Neural cell (in vitro differentiated cells): ENCODE data around the gene ZNF362. TPM values are rescaled to one million over a fixed set of nuclear protein-coding genes. Genes with fewer than 3 reads are reported as not detected.

Experiments used
- H2AFZ ChIP-seq: fragments of 200-600, 300-800 bp; sonication (generic), shearing (Covaris generic); 2 replicates; pipeline ENCODE4 v1.6.0; 2014; ENCODE audit warnings: low read depth, mild to moderate bottlenecking, antibody characterized with exemption, low read length, moderate library complexity
- H3F3A ChIP-seq: fragments of 200-600 bp; shearing (Covaris generic); 2 replicates; pipeline ENCODE4 v1.6.1; 2016; ENCODE audit warnings: mild to moderate bottlenecking, moderate library complexity, mixed read lengths, antibody characterized with exemption, low read length; ENCODE audit not compliant: insufficient read depth, poor library complexity, severe bottlenecking
- H3K27ac ChIP-seq: fragments of 200-600, 300-800 bp; sonication (generic), shearing (Covaris generic); 2 replicates; pipeline ENCODE4 v1.5.1; 2014; ENCODE audit warnings: mild to moderate bottlenecking, low read length, moderate library complexity
- H3K27me3 ChIP-seq: fragments of 300-800, 200-600 bp; sonication (generic), shearing (Covaris generic); 2 replicates; pipeline ENCODE4 v1.6.0; 2014; ENCODE audit warnings: mild to moderate bottlenecking, low read depth, low read length, moderate library complexity; ENCODE audit not compliant: insufficient read depth
- H3K36me3 ChIP-seq: fragments of 300-800, 200-600 bp; sonication (generic), shearing (Covaris generic); 2 replicates; pipeline ENCODE4 v1.5.1; 2014; ENCODE audit warnings: mild to moderate bottlenecking, antibody characterized with exemption, low read length, moderate library complexity; ENCODE audit not compliant: insufficient read depth
- H3K4me2 ChIP-seq: fragments of 300-800, 200-600 bp; sonication (generic), shearing (Covaris generic); 2 replicates; pipeline ENCODE4 v1.6.0; 2014; ENCODE audit warnings: mild to moderate bottlenecking, low read length
- H3K4me3 ChIP-seq: fragments of 300-800, 200-600 bp; sonication (generic), shearing (Covaris generic); 2 replicates; pipeline ENCODE4 v1.5.1; 2014; ENCODE audit warnings: mild to moderate bottlenecking, low read length, moderate library complexity
- H3K79me2 ChIP-seq: fragments of 200-600 bp; shearing (Covaris generic); replicated peaks from 2 replicates; pipeline ENCODE4 v1.6.0; 2014; ENCODE audit warnings: mild to moderate bottlenecking, low read length, moderate library complexity; ENCODE audit not compliant: insufficient read depth
- H3K9ac ChIP-seq: fragments of 300-800, 200-600 bp; sonication (generic), shearing (Covaris generic); 2 replicates; pipeline ENCODE4 v1.6.1; 2016; ENCODE audit warnings: mild to moderate bottlenecking, low read length, mixed read lengths
- H3K9me2 ChIP-seq: fragments of 200-600 bp; shearing (Covaris generic); 2 replicates; pipeline ENCODE4 v1.6.1; 2016; ENCODE audit warnings: mild to moderate bottlenecking, low read length, mixed read lengths; ENCODE audit not compliant: insufficient read depth
- H3K9me3 ChIP-seq: fragments of 200-600, 300-800 bp; sonication (generic), shearing (Covaris generic); 2 replicates; pipeline ENCODE4 v1.6.1; 2016; ENCODE audit warnings: mild to moderate bottlenecking, mixed run types, low read length, moderate library complexity, mixed read lengths
- H4K20me1 ChIP-seq: fragments of 200-600 bp; shearing (Covaris generic); 2 replicates; pipeline ENCODE4 v1.6.1; 2016; ENCODE audit warnings: mild to moderate bottlenecking, mixed run types; ENCODE audit not compliant: insufficient read depth
- CTCF ChIP-seq: fragments of 450-650 bp; IDR thresholded peaks from 2 replicates; pipeline ENCODE4 v1.5.1; 2014; ENCODE audit warnings: antibody characterized with exemption, mild to moderate bottlenecking, moderate library complexity; ENCODE audit not compliant: poor library complexity, severe bottlenecking
- EP300 ChIP-seq: fragments of 450-650 bp; conservative IDR thresholded peaks from 2 replicates; pipeline ENCODE4 v1.6.1; 2014; ENCODE audit warnings: antibody characterized with exemption, mild to moderate bottlenecking, moderate library complexity; ENCODE audit not compliant: poor library complexity, severe bottlenecking
- EZH2 ChIP-seq: fragments of 200-600, 300-800 bp; shearing (Covaris generic), sonication (generic); IDR thresholded peaks from 2 replicates; pipeline ENCODE4 v1.6.1; 2014; ENCODE audit warnings: antibody characterized with exemption, low read length, borderline replicate concordance, mild to moderate bottlenecking; ENCODE audit not compliant: insufficient read depth, poor library complexity, severe bottlenecking
- MXI1 ChIP-seq: fragments of 450-650 bp; conservative IDR thresholded peaks from 2 replicates; pipeline ENCODE4 v1.6.1; 2014; ENCODE audit warnings: antibody characterized with exemption, mild to moderate bottlenecking; ENCODE audit not compliant: poor library complexity, severe bottlenecking
- POLR2AphosphoS5 ChIP-seq: IDR thresholded peaks from 2 replicates; pipeline ENCODE4 v1.6.1; 2012
- RAD21 ChIP-seq: fragments of 450-650 bp; conservative IDR thresholded peaks from 2 replicates; pipeline ENCODE4 v1.6.1; 2014; ENCODE audit warnings: antibody characterized with exemption, mild to moderate bottlenecking, moderate library complexity
- REST ChIP-seq: IDR thresholded peaks from 2 replicates; pipeline ENCODE4 v1.6.1; 2012; ENCODE audit warnings: borderline replicate concordance
- SMC3 ChIP-seq: fragments of 450-650 bp; conservative IDR thresholded peaks from 2 replicates; pipeline ENCODE4 v1.6.1; 2014; ENCODE audit warnings: antibody characterized with exemption, mild to moderate bottlenecking, moderate library complexity; ENCODE audit not compliant: poor library complexity
- TAF1 ChIP-seq: IDR thresholded peaks from 2 replicates; pipeline ENCODE4 v1.6.1; 2012; ENCODE audit warnings: low read depth
- polyA plus RNA-seq: library from polyadenylated mRNA; depleted of rRNA; stranded (reverse); fragments of >200 nt; gene quantifications from 2 replicates; pipeline ENCODE4 v1.2.3, GENCODE V29; 2014

ZNF362 gene
- polyA plus RNA-seq, 1 donor from 2014 or later, result 17.6 TPM

DNA sequence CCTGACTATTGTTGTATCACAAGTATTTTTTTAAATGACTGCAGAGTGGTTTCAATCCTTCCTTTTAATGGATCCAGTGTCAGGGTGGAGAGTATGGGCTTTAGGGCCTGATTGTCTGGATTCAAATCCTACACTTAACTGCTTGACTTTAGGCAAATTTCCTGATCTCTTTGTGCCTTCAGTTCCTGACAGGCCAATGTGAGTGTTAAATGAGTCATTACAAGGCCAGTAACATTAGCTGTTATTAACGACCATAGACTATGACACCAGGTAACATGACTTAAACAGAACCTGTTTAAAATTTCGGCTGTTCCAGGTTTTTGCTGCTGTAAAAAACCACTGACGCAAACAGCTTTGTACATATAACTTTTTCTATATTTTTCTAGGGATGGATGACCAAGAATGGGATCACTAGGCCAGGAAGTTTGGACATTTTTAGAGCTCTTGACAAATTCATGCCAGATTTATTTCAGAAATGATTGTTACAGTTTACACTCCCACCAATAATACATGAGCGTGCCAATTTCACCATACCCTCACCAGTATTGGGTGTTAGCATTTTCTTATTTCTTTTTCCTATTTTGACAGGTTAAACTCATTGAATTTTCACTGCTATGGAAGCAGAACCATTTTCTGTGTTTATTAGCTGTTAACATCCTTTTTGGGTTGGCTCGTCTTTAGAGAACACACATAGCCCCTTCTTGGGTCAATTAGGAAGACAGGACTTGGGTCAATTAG, 11.3 kb downstream of the ZNF362 start:
- Histone ChIP-seq H3K79me2 (peaks cover 41% of the 10 kb centered on the region), H3K4me2 (no peak overlapping the region), H3K36me3 (peaks cover 7% of the 10 kb centered on the region), H2AFZ (no peak overlapping the region), H3K27ac (no peak overlapping the region), H3K27me3 (no peaks in the 10 kb centered on the region), H3K9ac (no peak overlapping the region), H3K9me3 (no peaks in the 10 kb centered on the region), H3K9me2 (no peaks in the 10 kb centered on the region), H4K20me1 (no peaks in the 10 kb centered on the region), H3F3A (no peaks in the 10 kb centered on the region), H3K4me3 (no peak overlapping the region)
- TF ChIP-seq EP300 (no peak), EZH2 (no peak), TAF1 (no peak), RAD21 (no peak)

DNA sequence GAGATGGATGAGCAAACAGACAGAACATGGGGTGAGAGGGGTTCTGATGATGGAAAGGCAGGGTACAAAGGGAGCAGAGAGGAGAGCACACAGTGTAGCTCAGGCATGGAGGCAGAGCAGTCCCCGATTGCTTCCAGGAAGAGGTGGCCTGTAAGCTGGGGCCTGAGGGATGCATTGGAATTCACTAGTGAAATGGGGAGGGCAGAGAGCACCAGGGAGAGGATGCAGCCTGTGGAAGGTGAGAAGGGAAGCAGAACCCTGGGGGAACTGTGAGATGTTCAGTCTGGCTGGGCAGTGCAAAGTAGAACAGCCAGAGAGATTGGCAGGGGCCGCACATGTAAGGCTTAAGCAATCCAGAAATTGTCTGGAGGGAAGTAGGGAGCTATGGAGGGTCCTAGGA, 12.2 kb downstream of the ZNF362 start:
- H3K9me3 ChIP-seq, result no peaks in the 10 kb centered on the region
- H3K36me3 ChIP-seq, result peaks cover 4% of the 10 kb centered on the region
- H3K4me3 ChIP-seq, result no peak overlapping the region
- TF ChIP-seq CTCF, result no peak
- TF ChIP-seq TAF1, result no peak
- no peak for TF ChIP-seq POLR2AphosphoS5
- no peak for TF ChIP-seq REST
- TF ChIP-seq EZH2, result no peak
- no peak for TF ChIP-seq RAD21
- no peak for TF ChIP-seq MXI1
- no peak for TF ChIP-seq SMC3
- TF ChIP-seq EP300, result no peak
- H4K20me1 ChIP-seq, result no peaks in the 10 kb centered on the region
- H3K9ac ChIP-seq, result no peak overlapping the region
- H3F3A ChIP-seq, result no peaks in the 10 kb centered on the region
- no peak overlapping the region for H3K27ac ChIP-seq
- no peak overlapping the region for H2AFZ ChIP-seq
- no peaks in the 10 kb centered on the region for H3K27me3 ChIP-seq
- no peaks in the 10 kb centered on the region for H3K9me2 ChIP-seq
- no peak overlapping the region for H3K4me2 ChIP-seq
- H3K79me2 ChIP-seq, result peaks cover 38% of the 10 kb centered on the region
